GM12864 (cell line): Measurements from ENCODE around the gene ANGEL1.

ENCODE experiments used
- DNase-seq: peaks from one replicate; pipeline ENCODE4 v3.0.0-alpha.2; 2011; ENCODE audit warnings: low read depth
- H3K4me3 ChIP-seq: 2 replicates; pipeline ENCODE4 v1.5.1; 2011; ENCODE audit warnings: mild to moderate bottlenecking, low read depth, low read length, control low read depth
- TF ChIP-seq, protein P1 (sequence below): IDR thresholded peaks from 2 replicates; pipeline ENCODE4 v1.5.1; 2011; ENCODE audit warnings: low read depth, mild to moderate bottlenecking, moderate library complexity, low read length, control low read depth, inconsistent platforms; ENCODE audit errors: missing control alignments

Gene ANGEL1

DNA sequence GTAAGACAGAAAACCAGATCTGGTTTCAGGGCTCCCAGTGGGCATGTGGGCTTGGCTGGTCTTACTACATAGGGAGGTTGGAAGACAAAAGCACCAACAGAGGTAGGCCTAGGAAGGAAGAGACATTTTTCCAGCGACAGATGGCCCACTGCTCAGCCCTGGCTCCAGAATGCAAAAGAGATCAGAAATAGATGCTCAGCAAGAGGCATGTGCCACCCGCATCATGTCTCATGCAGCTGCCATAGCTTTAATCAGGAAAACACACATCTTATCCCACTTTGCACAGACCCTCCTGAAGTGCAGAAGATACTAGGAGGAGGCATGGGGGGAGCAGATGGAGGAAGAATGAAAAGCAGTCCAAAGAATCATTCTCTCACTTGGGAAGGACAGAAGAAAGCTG, 26.1 kb downstream of the ANGEL1 start:
- no peak overlapping the region for H3K4me3 ChIP-seq
- TF ChIP-seq, protein P1, sequence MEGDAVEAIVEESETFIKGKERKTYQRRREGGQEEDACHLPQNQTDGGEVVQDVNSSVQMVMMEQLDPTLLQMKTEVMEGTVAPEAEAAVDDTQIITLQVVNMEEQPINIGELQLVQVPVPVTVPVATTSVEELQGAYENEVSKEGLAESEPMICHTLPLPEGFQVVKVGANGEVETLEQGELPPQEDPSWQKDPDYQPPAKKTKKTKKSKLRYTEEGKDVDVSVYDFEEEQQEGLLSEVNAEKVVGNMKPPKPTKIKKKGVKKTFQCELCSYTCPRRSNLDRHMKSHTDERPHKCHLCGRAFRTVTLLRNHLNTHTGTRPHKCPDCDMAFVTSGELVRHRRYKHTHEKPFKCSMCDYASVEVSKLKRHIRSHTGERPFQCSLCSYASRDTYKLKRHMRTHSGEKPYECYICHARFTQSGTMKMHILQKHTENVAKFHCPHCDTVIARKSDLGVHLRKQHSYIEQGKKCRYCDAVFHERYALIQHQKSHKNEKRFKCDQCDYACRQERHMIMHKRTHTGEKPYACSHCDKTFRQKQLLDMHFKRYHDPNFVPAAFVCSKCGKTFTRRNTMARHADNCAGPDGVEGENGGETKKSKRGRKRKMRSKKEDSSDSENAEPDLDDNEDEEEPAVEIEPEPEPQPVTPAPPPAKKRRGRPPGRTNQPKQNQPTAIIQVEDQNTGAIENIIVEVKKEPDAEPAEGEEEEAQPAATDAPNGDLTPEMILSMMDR = no peak
- DNase-seq = no peak

GRCh38 chr14:76784881-76785280, 27.8 kb downstream of the ANGEL1 start:
- no peak for DNase-seq

GRCh38 chr14:76784266-76784874, 28.3 kb downstream of the ANGEL1 start:
- TF ChIP-seq, protein P1 = no peak
- H3K4me3 ChIP-seq = no peak overlapping the region
- no peak for DNase-seq

More at GRCh38 chr14:76784881-76785280, 27.8 kb downstream of the ANGEL1 start:
- H3K4me3 ChIP-seq = no peak overlapping the region
- TF ChIP-seq, protein P1 = peak; percentile 63

DNA sequence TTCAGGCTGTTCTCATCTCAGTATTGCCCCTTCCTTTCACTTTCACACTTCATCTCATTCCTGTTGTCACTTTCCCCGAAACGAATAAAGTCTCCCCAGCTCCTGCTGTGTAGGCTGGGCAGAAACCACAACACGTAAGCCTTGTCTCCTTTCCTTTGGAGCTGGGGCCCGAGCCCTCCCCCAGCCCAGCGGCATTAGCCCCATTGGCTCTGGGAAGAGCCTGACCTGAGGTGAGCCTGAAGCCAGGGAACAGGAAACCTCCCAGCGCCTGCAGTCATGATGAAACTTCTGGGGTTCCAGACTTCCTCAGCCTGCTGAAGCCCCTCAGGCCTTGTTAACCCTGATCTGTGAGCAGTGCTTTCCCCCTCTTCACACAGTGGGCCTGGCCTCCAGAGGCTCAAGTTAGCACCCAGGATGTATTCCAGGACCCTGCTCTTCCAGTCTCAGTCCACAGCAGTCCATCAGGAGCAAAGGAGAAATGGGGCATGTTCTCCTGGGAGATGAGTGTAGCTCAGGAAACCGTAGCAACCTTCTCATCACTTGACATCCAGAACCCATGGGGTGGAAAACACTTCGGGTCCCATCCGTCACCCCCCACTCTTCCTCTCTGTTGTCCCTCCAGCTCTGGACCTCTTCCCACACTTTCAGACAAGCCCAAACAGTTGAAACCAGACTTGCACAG, 29.7 kb downstream of the ANGEL1 start:
- TF ChIP-seq, protein P1 = no peak
- H3K4me3 ChIP-seq = no peak overlapping the region
- DNase-seq = no peak

- TF ChIP-seq, protein P1 = no peak
- no peak for DNase-seq
- H3K4me3 ChIP-seq = no peak overlapping the region
Measured at GRCh38 chr14:76782115-76782884, 30.4 kb downstream of the ANGEL1 start.

GRCh38 chr14:76781648-76782051, 31.0 kb downstream of the ANGEL1 start:
- TF ChIP-seq, protein P1 = no peak
- H3K4me3 ChIP-seq = no peak overlapping the region
- DNase-seq = no peak
